Measurements from ENCODE around the gene PTPRA. TPM values are rescaled to one million over a fixed set of nuclear protein-coding genes. Genes with fewer than 3 reads are reported as not detected.

PTPRA gene
- total RNA-seq, 2 experiments from 2014 or later = 33.3 to 47.2 TPM

GRCh38 chr20:2840138-2840966 is 32.9 kb upstream of the PTPRA start, which contains the start of the genes PCED1A and VPS16:
TSS of gene PCED1A (minus strand) at chr20:2840655. CDS start at chr20:2839912, 743 bp downstream.
TSS of gene VPS16 (plus strand) at chr20:2840745. CDS start at chr20:2840775, 30 bp downstream.
- TF ChIP-seq CTCF (conservative IDR thresholded peaks at IDR 0.05; ENCODE audit: low read length) (no peak), EZH2phosphoT487 (IDR thresholded peaks at IDR 0.05; ENCODE audit: borderline replicate concordance, low read depth, low read length) (no peak)
- peak; percentile 85 for DNase-seq (ENCODE audit: low spot score)
- H3K9me3 ChIP-seq (ENCODE audit: low read length) = no peaks in the 10 kb centered on the region
- H3K4me2 ChIP-seq (ENCODE audit: low read length) = peak within 1 kb of the TSS; percentile 85
- intact Hi-C loops (cut with micrococcal nuclease; ENCODE audit: unreplicated experiment) = no loop called here
- H3K4me3 ChIP-seq (ENCODE audit: low read depth, low read length, poor library complexity, severe bottlenecking) = peak within 1 kb of the TSS; percentile 92
- no peaks in the 10 kb centered on the region for H3K79me2 ChIP-seq (ENCODE audit: insufficient read depth, low read depth, low read length)
- H2AFZ ChIP-seq (ENCODE audit: low read length) = peak within 1 kb of the TSS; percentile 99
- no peak within 1 kb of the TSS for H3K27ac ChIP-seq (ENCODE audit: low read depth, low read length, poor library complexity, severe bottlenecking)
- ChIA-PET CTCF (ENCODE audit: unreplicated experiment) (no interaction called here), POLR2A (no interaction called here)
- no TSS peak for BruUV-seq (replicated peaks)
- no peaks in the 10 kb centered on the region for H4K20me1 ChIP-seq (ENCODE audit: insufficient read depth, low read length)
- H3K9me2 ChIP-seq (ENCODE audit: insufficient read depth, low read length) = no peaks in the 10 kb centered on the region
- H3K36me3 ChIP-seq (ENCODE audit: insufficient read depth, low read length) = no peaks in the 10 kb centered on the region
- peaks cover 10% of the 10 kb centered on the region for H3K4me1 ChIP-seq (ENCODE audit: insufficient read depth, low read length, poor library complexity, severe bottlenecking)

- Histone ChIP-seq H3K4me3 (ENCODE audit: low read depth, low read length, poor library complexity, severe bottlenecking) (peak overlapping the region; percentile 92), H3K9me3 (ENCODE audit: low read length) (no peaks in the 10 kb centered on the region), H3K4me1 (ENCODE audit: insufficient read depth, low read length, poor library complexity, severe bottlenecking) (peaks cover 10% of the 10 kb centered on the region), H4K20me1 (ENCODE audit: insufficient read depth, low read length) (no peaks in the 10 kb centered on the region), H3K27ac (ENCODE audit: low read depth, low read length, poor library complexity, severe bottlenecking) (no peak overlapping the region), H3K79me2 (ENCODE audit: insufficient read depth, low read depth, low read length) (no peaks in the 10 kb centered on the region), H3K4me2 (ENCODE audit: low read length) (peak overlapping the region; percentile 82), H3K9me2 (ENCODE audit: insufficient read depth, low read length) (no peaks in the 10 kb centered on the region), H2AFZ (ENCODE audit: low read length) (peak overlapping the region; percentile 56), H3K36me3 (ENCODE audit: insufficient read depth, low read length) (no peaks in the 10 kb centered on the region)
- DNase-seq (ENCODE audit: low spot score) = peak; percentile 33
- CTCF ChIA-PET (ENCODE audit: unreplicated experiment) = interaction anchor here (0.5 kb wide), 1 partner anchor 205 kb away, joined by 3 read pairs; no protein-coding TSS in a partner anchor
- intact Hi-C loops (cut with micrococcal nuclease; ENCODE audit: unreplicated experiment) = no loop called here
- POLR2A ChIA-PET = no interaction called here
- TF ChIP-seq CTCF (conservative IDR thresholded peaks at IDR 0.05; ENCODE audit: low read length) (no peak), EZH2phosphoT487 (IDR thresholded peaks at IDR 0.05; ENCODE audit: borderline replicate concordance, low read depth, low read length) (no peak)
- BruUV-seq (replicated peaks) = TSS peak; percentile 83
Measured at GRCh38 chr20:2840967-2841531, 32.2 kb upstream of the PTPRA start.

- Histone ChIP-seq H3K79me2 (ENCODE audit: insufficient read depth, low read depth, low read length) (no peaks in the 10 kb centered on the region), H3K4me2 (ENCODE audit: low read length) (no peak overlapping the region), H3K9me2 (ENCODE audit: insufficient read depth, low read length) (no peaks in the 10 kb centered on the region), H3K4me1 (ENCODE audit: insufficient read depth, low read length, poor library complexity, severe bottlenecking) (peaks cover 6% of the 10 kb centered on the region), H2AFZ (ENCODE audit: low read length) (no peak overlapping the region), H3K9me3 (ENCODE audit: low read length) (no peaks in the 10 kb centered on the region), H4K20me1 (ENCODE audit: insufficient read depth, low read length) (no peaks in the 10 kb centered on the region), H3K36me3 (ENCODE audit: insufficient read depth, low read length) (no peaks in the 10 kb centered on the region), H3K4me3 (ENCODE audit: low read depth, low read length, poor library complexity, severe bottlenecking) (no peak overlapping the region), H3K27ac (ENCODE audit: low read depth, low read length, poor library complexity, severe bottlenecking) (no peak overlapping the region)
- no TSS peak for BruUV-seq (replicated peaks)
- ChIA-PET CTCF (ENCODE audit: unreplicated experiment) (no interaction called here), POLR2A (no interaction called here)
- intact Hi-C loops (cut with micrococcal nuclease; ENCODE audit: unreplicated experiment) = no loop called here
- TF ChIP-seq EZH2phosphoT487 (IDR thresholded peaks at IDR 0.05; ENCODE audit: borderline replicate concordance, low read depth, low read length) (no peak), CTCF (conservative IDR thresholded peaks at IDR 0.05; ENCODE audit: low read length) (no peak)
- no peak for DNase-seq (ENCODE audit: low spot score)
Measured at GRCh38 chr20:2845607-2846006, 27.7 kb upstream of the PTPRA start.
